Parathyroid adenoma (tissue), 2 donors: ENCODE data around the gene UBA52.

ENCODE experiments used
- H2AFZ ChIP-seq: fragments of 300-600 bp; sonication (generic); one replicate; pipeline ENCODE4 v1.7.0; 2017; ENCODE audit warnings: antibody characterized with exemption, mild to moderate bottlenecking
- H3K27ac ChIP-seq: fragments of 300-600 bp; sonication (generic); one replicate; pipeline ENCODE4 v1.7.0; 2017
- H3K27me3 ChIP-seq: fragments of 300-600 bp; sonication (generic); one replicate; pipeline ENCODE4 v1.7.0; 2017; ENCODE audit warnings: low read length; ENCODE audit not compliant: control insufficient read depth, insufficient read depth
- H3K36me3 ChIP-seq: fragments of 300-600 bp; sonication (generic); one replicate; pipeline ENCODE4 v1.7.0; 2017; ENCODE audit warnings: low read length; ENCODE audit not compliant: control insufficient read depth, insufficient read depth
- H3K4me1 ChIP-seq: fragments of 300-600 bp; sonication (generic); one replicate; pipeline ENCODE4 v1.7.0; 2017; ENCODE audit warnings: control low read depth
- H3K4me2 ChIP-seq: fragments of 300-600 bp; sonication (generic); one replicate; pipeline ENCODE4 v1.7.0; 2017; ENCODE audit warnings: low read length
- H3K4me3 ChIP-seq: fragments of 300-600 bp; sonication (generic); one replicate; pipeline ENCODE4 v1.7.0; 2017; ENCODE audit warnings: low read depth, low read length
- H3K79me2 ChIP-seq: fragments of 300-600 bp; sonication (generic); one replicate; pipeline ENCODE4 v1.7.0; 2017; ENCODE audit warnings: control low read depth
- H3K9ac ChIP-seq: fragments of 300-600 bp; sonication (generic); one replicate; pipeline ENCODE4 v1.7.0; 2017; ENCODE audit warnings: mild to moderate bottlenecking
- H3K9me3 ChIP-seq: fragments of 300-600 bp; sonication (generic); one replicate; pipeline ENCODE4 v1.7.0; 2017; ENCODE audit warnings: low read length; ENCODE audit not compliant: control insufficient read depth
- TF ChIP-seq, protein P1 (sequence below): fragments of 300-600 bp; sonication (generic); IDR thresholded peaks from one replicate; pipeline ENCODE4 v1.7.0; 2017; ENCODE audit warnings: antibody characterized with exemption, mild to moderate bottlenecking
- donor health status: primary hyperparathyroidism.

Gene UBA52

DNA sequence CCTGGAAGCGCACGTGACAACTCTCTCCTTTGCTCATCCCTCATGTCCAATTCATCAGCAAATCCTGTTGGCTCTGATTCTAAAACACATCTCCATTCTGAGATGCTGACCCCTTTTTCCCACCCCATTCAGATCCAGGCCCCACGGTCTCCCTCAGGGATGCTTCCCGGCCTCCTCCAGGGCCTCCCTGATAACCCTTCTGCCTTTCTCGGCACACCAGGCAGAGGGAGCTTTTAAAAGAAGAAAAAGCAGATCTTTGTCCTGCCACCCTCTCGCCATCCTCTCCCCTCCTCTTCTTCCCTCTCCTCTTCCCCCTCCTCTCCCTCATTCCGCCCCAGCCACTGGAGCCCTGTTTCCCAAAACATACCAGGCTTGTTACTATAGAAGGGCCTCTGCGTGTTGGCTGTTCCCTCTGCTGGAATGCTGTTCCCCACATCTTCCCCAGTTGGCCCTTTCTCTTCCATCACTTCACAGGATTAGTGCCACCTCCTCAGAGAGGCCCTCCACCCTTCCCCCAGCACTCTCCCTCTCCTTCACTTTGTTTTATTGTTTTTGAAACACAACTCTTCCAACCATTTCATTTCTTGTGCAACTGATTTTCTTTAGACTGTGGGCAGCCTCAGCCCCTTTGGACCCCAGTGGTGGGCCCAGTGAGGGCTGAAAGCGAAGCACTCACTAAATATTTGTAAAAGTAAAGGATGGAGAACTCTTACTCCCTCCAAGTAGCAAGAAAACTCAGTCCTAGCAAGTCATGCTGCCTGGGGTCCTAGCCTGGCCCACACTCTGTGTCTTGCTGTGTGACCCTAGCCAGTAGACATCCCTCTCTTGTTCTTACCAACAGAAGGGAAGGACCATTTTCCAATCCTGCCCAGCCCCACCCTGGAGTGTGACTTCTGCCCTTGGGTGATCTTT is 37.4 kb downstream of the UBA52 start:
- Histone ChIP-seq H3K4me3 (no peak overlapping the region), H3K4me2 (no peak overlapping the region), H3K27me3 (peaks cover 17% of the 10 kb centered on the region), H3K9me3 (no peaks in the 10 kb centered on the region), H3K79me2 (no peaks in the 10 kb centered on the region), H3K9ac (no peak overlapping the region), H2AFZ (no peak overlapping the region), H3K36me3 (no peaks in the 10 kb centered on the region), H3K27ac (no peak overlapping the region), H3K4me1 (peaks cover 19% of the 10 kb centered on the region)
- TF ChIP-seq, protein P1, sequence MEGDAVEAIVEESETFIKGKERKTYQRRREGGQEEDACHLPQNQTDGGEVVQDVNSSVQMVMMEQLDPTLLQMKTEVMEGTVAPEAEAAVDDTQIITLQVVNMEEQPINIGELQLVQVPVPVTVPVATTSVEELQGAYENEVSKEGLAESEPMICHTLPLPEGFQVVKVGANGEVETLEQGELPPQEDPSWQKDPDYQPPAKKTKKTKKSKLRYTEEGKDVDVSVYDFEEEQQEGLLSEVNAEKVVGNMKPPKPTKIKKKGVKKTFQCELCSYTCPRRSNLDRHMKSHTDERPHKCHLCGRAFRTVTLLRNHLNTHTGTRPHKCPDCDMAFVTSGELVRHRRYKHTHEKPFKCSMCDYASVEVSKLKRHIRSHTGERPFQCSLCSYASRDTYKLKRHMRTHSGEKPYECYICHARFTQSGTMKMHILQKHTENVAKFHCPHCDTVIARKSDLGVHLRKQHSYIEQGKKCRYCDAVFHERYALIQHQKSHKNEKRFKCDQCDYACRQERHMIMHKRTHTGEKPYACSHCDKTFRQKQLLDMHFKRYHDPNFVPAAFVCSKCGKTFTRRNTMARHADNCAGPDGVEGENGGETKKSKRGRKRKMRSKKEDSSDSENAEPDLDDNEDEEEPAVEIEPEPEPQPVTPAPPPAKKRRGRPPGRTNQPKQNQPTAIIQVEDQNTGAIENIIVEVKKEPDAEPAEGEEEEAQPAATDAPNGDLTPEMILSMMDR = no peak

DNA sequence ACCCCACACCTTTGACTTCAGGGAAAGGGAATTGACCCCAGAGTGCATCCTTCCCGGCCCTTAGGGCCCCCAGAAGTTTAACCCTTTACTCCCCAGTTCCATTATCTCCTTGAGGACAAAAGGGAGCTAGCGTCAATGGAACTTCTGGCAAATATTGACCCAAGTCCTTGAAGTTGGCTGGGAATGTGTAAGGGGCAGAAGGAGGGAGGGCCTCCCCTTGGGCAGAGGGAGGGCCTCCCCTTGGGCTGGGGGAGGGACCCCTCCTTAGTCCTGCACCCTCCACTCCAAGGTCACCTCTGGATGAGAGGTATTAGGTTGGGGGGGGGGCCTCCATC is 38.0 kb downstream of the UBA52 start:
- Histone ChIP-seq H3K36me3 (no peaks in the 10 kb centered on the region), H3K9ac (no peak overlapping the region), H3K27me3 (peaks cover 14% of the 10 kb centered on the region), H3K4me2 (no peak overlapping the region), H3K27ac (no peak overlapping the region), H3K79me2 (no peaks in the 10 kb centered on the region), H3K9me3 (no peaks in the 10 kb centered on the region), H3K4me3 (no peak overlapping the region), H3K4me1 (peaks cover 19% of the 10 kb centered on the region), H2AFZ (no peak overlapping the region)
- TF ChIP-seq, protein P1 = no peak

DNA sequence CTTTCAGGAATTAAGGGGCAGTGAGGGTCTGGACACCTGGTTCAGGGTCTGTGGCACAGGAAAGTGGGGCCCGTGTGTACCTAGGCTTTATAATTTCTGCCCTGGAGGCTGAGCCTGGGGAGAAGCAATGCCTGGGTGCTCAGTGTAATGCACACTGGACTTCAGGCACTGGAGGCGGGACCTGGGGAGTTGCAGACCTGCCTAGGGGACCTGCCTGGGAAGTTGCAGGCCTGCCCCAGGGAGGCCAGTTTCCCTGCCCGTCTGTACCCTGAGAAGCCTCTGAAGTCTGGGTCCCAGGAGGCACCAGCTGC is 38.5 kb downstream of the UBA52 start:
- Histone ChIP-seq H3K4me3 (no peak overlapping the region), H2AFZ (no peak overlapping the region), H3K4me2 (no peak overlapping the region), H3K79me2 (no peaks in the 10 kb centered on the region), H3K9me3 (no peaks in the 10 kb centered on the region), H3K27ac (no peak overlapping the region), H3K36me3 (no peaks in the 10 kb centered on the region), H3K9ac (no peak overlapping the region), H3K27me3 (peaks cover 14% of the 10 kb centered on the region), H3K4me1 (peaks cover 19% of the 10 kb centered on the region)
- TF ChIP-seq, protein P1 = no peak

DNA sequence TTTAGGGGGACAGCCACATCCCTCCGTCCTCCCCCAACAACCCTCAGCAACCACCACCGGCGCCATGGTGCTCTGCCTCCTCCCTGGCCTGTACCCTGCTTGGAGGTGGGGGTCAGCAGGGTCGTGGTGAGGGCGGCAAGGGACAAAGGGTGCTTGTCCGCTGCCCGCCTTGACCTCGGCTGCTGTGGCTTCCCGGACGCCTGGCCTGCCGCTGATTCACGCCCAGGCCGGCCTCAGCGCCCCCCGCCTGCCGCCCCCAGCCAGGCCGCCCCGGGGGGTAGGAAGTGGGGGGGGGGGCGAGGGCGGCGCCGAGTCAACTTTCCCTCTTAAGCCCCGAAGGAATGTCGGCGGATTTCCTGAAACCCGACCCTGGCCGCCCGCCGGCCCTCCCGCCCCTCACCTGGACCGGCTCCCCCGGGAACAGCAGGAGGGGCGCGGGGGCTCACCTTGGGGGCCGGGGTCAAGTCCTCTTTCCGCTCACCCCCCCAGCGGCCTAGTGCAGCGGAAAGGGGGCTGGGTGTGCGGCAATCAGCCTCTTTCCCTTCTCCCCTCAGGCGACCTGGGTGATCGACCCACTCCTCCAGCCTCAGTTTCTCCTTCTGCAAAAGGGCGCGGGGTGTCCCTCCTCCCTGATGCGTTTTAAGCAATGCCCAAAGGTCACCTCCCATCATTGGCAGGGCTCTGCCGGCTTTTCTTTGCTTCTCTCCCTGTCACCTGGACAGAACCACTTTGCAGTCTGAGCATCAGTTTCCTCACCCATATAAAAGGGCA is 39.1 kb downstream of the UBA52 start:
- Histone ChIP-seq H2AFZ (no peak overlapping the region), H3K27ac (no peak overlapping the region), H3K36me3 (no peaks in the 10 kb centered on the region), H3K4me2 (no peak overlapping the region), H3K27me3 (peaks cover 14% of the 10 kb centered on the region), H3K4me1 (peaks cover 19% of the 10 kb centered on the region), H3K79me2 (no peaks in the 10 kb centered on the region), H3K4me3 (no peak overlapping the region), H3K9ac (no peak overlapping the region), H3K9me3 (no peaks in the 10 kb centered on the region)
- TF ChIP-seq, protein P1 = no peak
